HG02763 (cell line): ENCODE results near the gene GPSM3.
A peak's percentile ranks its signal among the peaks of the same experiment; 100 is the strongest.
"Not testable (repeated sequence)": the region's sequence is repeated elsewhere in the genome, so short reads cannot be mapped to it uniquely, and the experiment has no call there.

ENCODE experiments used
- ATAC-seq: cut with Tn5 transposase; IDR thresholded peaks from one replicate; pipeline ENCODE4 v1.9.1; 2021; ENCODE audit warnings: mild to moderate bottlenecking, moderate library complexity; ENCODE audit not compliant: unreplicated experiment

The GPSM3 gene

GRCh38 chr6:32188381-32189068 is 3.9 kb downstream of the GPSM3 start:
- ATAC-seq, result no peak

- not testable (repeated sequence) for ATAC-seq
Measured at GRCh38 chr6:32187725-32188380, 4.6 kb downstream of the GPSM3 start.

DNA sequence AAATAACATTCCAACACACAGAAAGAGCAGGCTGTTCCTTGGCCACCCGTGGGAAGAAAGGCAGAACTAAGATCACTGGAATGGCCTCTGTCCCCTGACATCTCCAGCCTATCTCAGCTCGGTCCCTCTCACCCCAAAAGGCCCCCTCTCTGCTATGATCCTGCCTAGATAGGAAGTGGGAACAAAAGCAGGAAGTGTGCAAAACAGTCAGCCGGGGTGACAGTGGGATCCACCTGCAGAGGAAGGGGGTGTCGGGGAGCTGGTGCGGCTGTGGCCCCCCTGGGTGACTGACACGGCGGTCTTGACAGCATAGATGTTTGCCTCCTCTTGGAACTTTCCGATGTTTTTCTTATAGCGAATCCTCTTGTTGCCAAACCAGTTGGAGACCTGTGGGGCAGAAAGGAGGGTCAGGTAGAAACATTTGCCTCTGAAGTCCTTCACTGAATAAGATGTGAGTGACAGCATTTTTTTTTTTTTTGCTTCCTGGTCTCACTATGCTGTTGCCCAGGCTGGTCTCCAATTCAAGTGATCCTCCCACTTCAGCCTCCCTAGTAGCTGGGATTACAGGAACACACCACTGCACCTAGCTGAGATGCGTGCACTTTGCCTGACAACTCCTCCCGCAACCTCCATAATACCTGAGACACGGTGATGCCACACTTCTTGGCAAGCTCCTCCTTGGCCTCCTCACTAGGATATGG is 5.3 kb downstream of the GPSM3 start:
- ATAC-seq, result no peak

DNA sequence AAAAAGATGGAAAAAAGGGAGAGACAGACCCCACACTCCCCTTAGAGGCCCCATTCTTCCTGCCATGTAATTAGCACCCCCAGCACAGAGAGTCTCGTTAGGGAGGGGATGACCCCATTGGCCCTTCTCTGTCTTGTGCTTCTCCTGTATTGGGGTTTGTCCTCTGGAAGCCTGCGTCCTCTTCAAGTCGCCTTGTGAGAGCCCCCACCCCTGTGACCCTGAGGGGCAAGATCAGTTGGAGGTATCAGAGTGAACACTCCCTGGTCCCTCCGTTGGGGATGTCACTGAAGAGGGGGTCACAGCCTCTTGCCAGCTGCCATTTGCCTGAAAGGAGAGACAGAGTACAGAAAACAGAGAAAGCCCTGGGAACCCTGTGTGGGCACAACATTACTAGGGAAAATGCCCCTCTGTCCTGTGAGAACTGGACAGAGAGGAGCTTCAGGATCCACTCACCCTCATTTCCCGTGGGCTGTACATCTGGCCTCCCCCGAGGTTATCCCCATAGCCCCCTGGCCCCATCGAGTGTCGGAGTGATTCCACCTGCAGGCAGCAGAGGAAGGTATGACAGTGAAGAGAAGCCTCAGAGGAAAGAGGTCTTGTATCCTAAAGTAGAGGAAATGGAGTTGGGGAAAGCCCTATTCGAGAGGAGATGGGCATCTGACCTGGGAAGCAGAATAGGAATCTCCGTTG is 6.1 kb downstream of the GPSM3 start:
- ATAC-seq, result not testable (repeated sequence)

- ATAC-seq, result not testable (repeated sequence)
Measured at GRCh38 chr6:32185681-32186131, 6.7 kb downstream of the GPSM3 start.

DNA sequence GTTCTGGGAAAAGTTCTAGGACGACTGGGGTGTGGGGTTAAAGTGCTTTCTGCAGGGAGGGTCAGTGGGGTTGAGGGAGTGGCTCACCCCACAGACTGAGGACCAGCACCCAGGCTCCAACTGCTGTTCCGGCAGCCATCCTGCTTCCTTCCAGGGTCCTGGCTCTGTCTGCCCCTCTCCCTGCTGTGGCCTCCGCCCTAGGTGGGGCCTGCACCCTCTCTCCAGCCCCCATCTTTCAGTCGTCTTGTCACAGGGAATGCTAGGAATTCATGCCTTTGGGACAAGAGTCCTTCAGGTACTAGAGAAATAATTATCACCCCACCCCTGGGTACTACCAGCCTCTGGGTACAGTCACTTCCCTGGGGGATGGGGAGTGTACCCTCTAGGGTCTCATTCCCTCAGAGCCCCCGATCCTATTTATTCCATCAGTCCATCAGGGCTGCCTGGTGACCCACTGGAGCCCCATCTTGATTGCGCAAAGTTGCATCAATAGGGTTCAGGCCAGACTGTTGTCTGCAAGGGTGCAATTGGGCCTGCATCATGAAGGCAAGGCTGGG is 8.3 kb downstream of the GPSM3 start, which contains the start of gene AGER:
Gene AGER, minus strand, starts transcription at position 170 of the 557 bp plus-strand sequence. Its CDS starts 31 bp downstream, at position 139.
- ATAC-seq, result no peak

GRCh38 chr6:32183483-32184083 is 8.9 kb downstream of the GPSM3 start:
- no peak for ATAC-seq

DNA sequence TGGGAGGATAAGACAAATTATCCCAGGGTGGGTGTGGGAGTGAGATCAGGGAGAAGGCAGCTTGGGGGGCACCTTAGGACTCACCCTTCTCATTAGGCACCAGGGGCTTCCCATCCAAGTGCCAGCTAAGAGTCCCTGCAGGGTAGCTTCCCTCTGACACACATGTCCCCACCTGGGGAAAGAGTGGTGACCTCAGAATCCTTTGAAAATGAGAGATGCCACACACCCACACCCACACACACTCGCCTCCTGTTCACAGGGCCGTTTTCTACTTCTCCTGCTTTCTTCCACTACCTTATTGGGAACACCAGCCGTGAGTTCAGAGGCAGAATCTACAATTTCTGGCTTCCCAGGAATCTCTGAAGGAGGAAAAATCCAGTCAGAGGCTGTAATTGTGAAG is 9.4 kb downstream of the GPSM3 start:
- no peak for ATAC-seq

DNA sequence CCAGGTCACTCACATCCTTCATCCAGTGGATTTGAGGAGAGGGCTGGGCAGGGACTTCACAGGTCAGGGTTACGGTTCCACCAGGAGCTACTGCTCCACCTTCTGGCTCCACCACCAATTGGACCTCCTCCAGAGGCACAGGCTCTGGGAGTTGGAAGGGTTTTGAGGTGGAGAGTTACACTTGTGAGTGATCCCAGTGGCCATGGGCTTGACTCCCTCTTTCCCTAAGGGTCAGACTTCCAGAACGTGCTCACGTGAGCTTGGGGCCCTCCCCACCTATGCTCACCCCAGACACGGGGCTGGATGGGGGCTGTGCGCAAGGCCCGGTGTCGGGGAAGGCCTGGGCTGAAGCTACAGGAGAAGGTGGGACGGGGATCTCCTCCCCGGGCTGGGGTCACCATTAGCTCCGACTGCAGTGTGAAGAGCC is 9.9 kb downstream of the GPSM3 start:
- ATAC-seq, result no peak

DNA sequence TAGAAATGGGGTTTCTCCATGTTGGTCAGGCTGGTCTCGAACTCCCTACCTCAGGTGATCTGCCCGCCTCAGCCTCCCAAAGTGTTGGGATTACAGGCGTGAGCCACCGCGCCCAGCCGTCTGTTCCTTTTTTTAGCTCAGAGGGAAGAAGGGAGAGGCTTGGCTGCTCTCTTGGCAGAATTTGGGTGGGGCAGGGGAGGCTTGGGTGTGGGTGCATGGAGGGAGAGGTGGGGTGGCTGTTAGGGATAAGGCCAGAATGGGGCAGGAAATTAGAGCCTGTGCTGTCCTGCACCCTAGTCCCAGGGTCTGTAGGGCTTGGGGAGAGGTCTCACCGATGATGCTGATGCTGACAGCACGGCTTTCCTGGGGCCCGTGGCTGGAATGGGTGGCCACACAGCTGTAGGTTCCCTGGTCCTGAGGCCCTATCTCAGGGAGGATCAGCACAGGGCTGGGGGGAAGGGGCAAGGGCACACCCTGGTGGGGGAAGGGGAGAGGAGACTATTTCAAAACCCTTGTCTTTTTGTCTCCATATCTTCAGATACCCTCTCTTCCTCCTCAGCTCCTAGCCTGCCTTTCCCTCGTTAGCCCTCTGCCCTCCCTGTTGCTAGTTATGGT is 10.4 kb downstream of the GPSM3 start:
- no peak for ATAC-seq

- no peak for ATAC-seq
Measured at GRCh38 chr6:32181148-32181702, 11.2 kb downstream of the GPSM3 start.

GRCh38 chr6:32179766-32180405 is 12.6 kb downstream of the GPSM3 start:
- ATAC-seq, result no peak

GRCh38 chr6:32178547-32179440 is 13.6 kb downstream of the GPSM3 start:
- ATAC-seq, result no peak

DNA sequence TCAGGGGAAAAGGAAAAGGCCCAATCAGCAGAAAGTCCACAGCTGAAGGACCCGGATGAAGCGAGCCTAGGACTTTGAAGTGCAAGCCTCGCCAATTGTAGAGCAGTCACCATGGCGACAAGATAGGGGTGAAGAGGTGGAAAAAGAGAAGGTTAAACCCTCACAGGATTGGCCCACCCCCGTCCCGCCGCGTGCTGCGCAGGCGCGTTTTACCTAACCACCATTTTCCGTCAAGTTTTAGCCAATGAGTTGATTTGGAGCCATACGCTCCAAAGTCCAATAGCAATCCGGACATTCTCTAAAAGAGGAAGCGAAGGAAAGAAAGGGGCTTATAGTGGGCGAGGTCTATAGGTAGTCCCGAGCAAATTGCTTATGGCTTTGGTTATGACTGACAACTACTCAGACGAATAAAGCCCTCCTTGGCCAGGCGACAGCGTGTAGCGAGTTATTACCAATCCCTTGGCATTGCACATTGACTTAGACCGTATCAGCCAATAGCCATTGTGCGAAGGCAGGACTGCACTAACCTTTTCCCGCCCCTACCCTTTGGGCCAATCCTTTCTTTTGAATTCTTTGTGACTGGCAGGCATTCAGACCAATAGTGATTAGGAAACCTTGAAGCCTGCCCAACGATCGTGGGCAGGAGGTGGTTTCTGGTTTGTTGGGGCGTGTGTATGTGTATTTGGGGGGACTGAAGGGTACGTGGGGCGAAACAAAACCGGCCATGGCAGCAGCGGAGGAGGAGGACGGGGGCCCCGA is 14.5 kb downstream of the GPSM3 start, which contains the start of gene RNF5:
Gene RNF5, plus strand, starts transcription at position 618 of the 759 bp plus-strand sequence. Its CDS starts 107 bp downstream, at position 725.
- peak; percentile 80 for ATAC-seq

DNA sequence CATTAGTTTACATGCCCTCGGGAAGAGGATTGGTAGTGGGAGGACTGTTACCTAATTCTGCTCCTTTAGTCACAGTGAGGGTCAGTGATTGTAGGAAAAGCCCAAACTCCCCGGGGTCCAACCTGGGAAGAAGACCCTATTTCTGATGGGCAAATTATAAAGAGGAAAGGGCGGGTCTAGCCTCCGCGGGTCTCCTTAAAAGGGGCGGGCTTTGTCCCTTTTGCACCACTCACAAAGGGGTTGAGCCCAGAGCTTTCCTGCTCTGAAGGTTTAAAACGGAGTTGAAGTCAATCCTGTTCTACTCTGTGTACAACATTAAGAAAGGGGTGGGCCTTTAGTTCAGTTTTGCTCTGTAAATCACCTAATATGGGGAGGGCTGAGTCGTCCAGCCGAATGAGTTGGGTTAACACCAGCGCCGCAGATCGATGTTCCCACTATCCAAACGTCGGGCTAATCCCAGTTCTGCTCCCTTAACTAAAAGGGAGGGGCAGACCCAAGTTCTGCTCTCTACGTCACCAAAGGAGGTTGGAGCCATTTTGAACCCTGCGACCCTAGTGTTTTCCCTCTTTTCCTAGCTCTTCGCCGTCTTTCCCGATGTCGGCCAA is 15.2 kb downstream of the GPSM3 start:
- no peak for ATAC-seq

DNA sequence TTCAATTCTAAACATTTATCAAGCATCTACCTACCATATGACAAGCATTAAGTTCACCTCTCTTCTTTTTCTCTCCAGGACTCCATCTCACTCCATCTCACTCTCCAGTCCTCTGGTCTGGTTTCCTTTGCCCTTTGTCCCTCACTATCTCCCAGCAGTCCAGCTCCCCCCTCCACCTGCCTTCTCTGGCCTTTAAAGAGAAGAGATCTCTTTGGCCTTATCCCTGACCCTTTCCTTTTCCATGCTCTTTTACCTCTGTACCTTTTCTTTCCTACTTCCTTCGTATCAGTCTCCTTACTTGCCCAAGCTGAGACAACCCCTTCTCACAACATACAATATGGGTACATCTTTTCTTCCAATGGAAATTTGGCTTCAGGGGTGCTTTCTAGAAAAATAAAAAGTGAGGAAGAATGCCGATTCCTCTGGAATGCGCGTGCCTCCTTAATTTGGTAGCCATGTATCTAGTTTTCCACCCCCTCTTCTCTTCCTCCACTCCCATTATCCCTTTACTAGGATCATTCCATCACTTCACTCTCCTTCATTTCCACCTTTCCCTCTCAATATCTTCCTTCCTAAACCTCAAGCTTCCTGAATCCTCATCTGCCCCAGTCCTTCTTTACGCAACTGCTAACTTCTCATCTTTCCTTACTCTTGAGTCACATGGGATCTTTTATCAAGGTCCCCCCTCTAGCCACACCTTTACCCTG is 15.8 kb downstream of the GPSM3 start:
- ATAC-seq, result no peak
